SU-DHL-6 (cell line): ENCODE data around the gene TPBGL.

ENCODE experiments used
- CTCF ChIP-seq: fragments of 200-600 bp; sonication (generic); IDR thresholded peaks from one replicate; pipeline ENCODE4 v1.5.1; 2017; ENCODE audit warnings: antibody characterized with exemption, mild to moderate bottlenecking, low read length, moderate library complexity; ENCODE audit not compliant: insufficient read depth, poor library complexity, severe bottlenecking
- EZH2phosphoT487 ChIP-seq: fragments of 200-600 bp; sonication (generic), shearing (Covaris generic); conservative IDR thresholded peaks from 2 replicates; pipeline ENCODE4 v1.6.1; 2018; ENCODE audit warnings: mild to moderate bottlenecking, antibody characterized with exemption, low read length, moderate library complexity, mixed read lengths

GRCh38 chr11:75205564-75206020, 35.0 kb upstream of the TPBGL start:
- no peak for TF ChIP-seq CTCF
- TF ChIP-seq EZH2phosphoT487, result no peak
